Mammary epithelial cell (primary cell): ENCODE data around the gene TOP2B.

Source experiments
- CTCF ChIP-seq, 2 donors: IDR thresholded peaks in 1 of 2; conservative IDR thresholded peaks in 1 of 2; 2 replicates each; pipeline ENCODE4 v1.5.1; 2011 to 2012; ENCODE audit warnings: inconsistent platforms in 2 of 2, low read length in 2 of 2, mild to moderate bottlenecking in 2 of 2, control low read depth in 1 of 2, low read depth in 1 of 2; ENCODE audit not compliant: insufficient read depth in 1 of 2; ENCODE audit errors: extremely low read depth in 1 of 2
- EZH2 ChIP-seq: IDR thresholded peaks from 2 replicates; pipeline ENCODE4 v1.6.1; 2012; ENCODE audit warnings: low read length, inconsistent platforms, borderline replicate concordance

DNA sequence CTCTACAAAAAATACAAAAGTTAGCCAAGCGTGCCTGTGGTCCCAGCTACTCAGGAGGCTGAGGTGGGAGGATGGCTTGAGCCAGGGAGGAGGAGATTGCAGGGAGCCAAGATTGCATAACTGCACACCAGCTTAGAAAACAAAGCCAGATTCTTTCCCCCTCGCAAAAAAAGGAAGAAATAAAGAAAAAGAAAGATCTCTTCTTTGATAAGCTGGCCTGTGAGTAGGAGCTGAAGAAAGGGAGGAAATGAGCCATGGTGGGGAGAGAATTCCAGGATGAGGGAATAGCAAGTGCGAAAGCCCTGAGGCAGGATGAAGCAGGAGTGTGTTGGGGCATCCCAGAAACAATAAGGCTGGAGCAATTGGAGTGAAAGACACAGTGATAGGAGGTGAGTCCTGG is 24.5 kb upstream of the TOP2B start:
- TF ChIP-seq CTCF (conservative IDR thresholded peaks at IDR 0.05 in 1 of 2, IDR thresholded peaks at IDR 0.05 in 1 of 2; ENCODE audit: extremely low read depth in 1 of 2, insufficient read depth in 1 of 2, low read depth in 1 of 2, low read length in 2 of 2): no peak
- TF ChIP-seq EZH2: no peak
